Activated naive CD8-positive, alpha-beta T cell treated with anti-CD3 and anti-CD28 coated beads, Interleukin-2, amount 10 ng/mL, durations not matched to agents 7 days and 5 days (primary cell): Measurements from ENCODE around the gene C1D. TPM values are rescaled to one million over a fixed set of nuclear protein-coding genes. Genes with fewer than 3 reads are reported as not detected.
"Not testable (repeated sequence)": the region's sequence is repeated elsewhere in the genome, so short reads cannot be mapped to it uniquely, and the experiment has no call there.

Experiments used
- ATAC-seq: fragments of 150-1000 bp; cut with Tn5 transposase; one replicate; pipeline ENCODE4 v1.10.0; 2021; ENCODE audit warnings: low read depth, moderate library complexity
- POLR2A ChIA-PET: fragments of 350-600 bp; sonication (Branson Sonifier 250); formaldehyde crosslinking; loops from one replicate; lab custom pipeline; 2021; ENCODE audit warnings: antibody characterized with exemption; lab: Charles Lee
- DNase-seq: peaks from one replicate; pipeline ENCODE4 v3.0.0; 2021
- H3K27ac Mint-ChIP-seq: one replicate; pipeline ENCODE4 v1.8.0; 2022; ENCODE audit warnings: mild to moderate bottlenecking, mixed read lengths
- H3K27me3 Mint-ChIP-seq: one replicate; pipeline ENCODE4 v1.8.0; 2022; ENCODE audit warnings: mild to moderate bottlenecking, moderate library complexity, mixed read lengths
- H3K36me3 Mint-ChIP-seq: one replicate; pipeline ENCODE4 v1.8.0; 2021; ENCODE audit warnings: mild to moderate bottlenecking, mixed read lengths
- H3K4me1 Mint-ChIP-seq: one replicate; pipeline ENCODE4 v1.8.0; 2021; ENCODE audit warnings: mixed read lengths
- H3K4me3 Mint-ChIP-seq: one replicate; pipeline ENCODE4 v1.8.0; 2022; ENCODE audit warnings: mild to moderate bottlenecking, moderate library complexity, mixed read lengths
- H3K9me3 Mint-ChIP-seq: one replicate; pipeline ENCODE4 v1.8.0; 2021; ENCODE audit warnings: mixed read lengths
- total RNA-seq, 2 experiments: library from RNA; stranded (reverse); gene quantifications; one replicate each; pipeline ENCODE4 v1.2.3, GENCODE V29; 2021

Gene C1D
- total RNA-seq, 2 experiments from 2014 or later: 18.4 to 24.9 TPM

DNA sequence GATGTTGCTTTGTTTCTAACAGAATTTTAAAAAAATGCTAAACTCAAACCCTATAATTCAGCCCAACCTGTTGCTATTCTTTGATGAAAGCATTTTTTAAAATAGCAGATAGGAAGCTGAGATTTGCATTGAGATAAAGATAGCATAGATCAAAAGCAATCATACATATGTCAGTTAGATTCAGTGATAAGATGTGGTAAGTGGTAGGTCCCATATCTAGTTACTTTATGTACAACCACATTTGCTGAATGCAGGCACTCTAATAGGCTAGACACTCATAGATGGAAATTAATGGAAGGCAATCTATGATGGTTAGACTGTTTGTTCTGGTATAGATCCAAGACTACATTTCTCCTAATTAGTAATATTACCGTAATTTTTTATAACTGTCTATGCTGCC is 27.2 kb upstream of the C1D start:
- H3K4me1 Mint-ChIP-seq: no peaks in the 10 kb centered on the region
- POLR2A ChIA-PET: no interaction called here
- H3K9me3 Mint-ChIP-seq: no peaks in the 10 kb centered on the region
- no peak for ATAC-seq
- no peaks in the 10 kb centered on the region for H3K36me3 Mint-ChIP-seq
- H3K27me3 Mint-ChIP-seq: peaks cover 6% of the 10 kb centered on the region
- no peak overlapping the region for H3K27ac Mint-ChIP-seq
- DNase-seq: no peak
- no peak overlapping the region for H3K4me3 Mint-ChIP-seq

DNA sequence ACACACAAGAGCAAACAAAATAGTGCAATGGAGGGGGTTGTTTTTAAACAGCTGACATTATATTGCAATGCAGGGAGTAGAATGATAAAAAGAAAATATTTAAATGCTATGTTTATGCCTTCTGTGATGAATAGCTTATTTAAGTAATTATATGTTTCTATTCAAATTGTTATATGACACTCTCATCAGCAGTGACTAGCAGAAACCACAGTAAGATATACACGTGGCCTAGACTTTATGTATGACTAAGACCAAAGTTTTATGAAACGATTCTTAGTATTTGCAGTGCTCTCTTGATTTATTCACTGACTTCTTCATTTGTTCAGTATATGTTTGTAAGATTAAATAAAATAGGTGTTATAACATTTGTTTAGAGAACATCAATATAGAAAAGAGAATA is 26.1 kb upstream of the C1D start:
- H3K4me3 Mint-ChIP-seq: no peak overlapping the region
- H3K27me3 Mint-ChIP-seq: peaks cover 6% of the 10 kb centered on the region
- POLR2A ChIA-PET: no interaction called here
- no peaks in the 10 kb centered on the region for H3K9me3 Mint-ChIP-seq
- no peak for ATAC-seq
- H3K4me1 Mint-ChIP-seq: no peaks in the 10 kb centered on the region
- no peaks in the 10 kb centered on the region for H3K36me3 Mint-ChIP-seq
- no peak for DNase-seq
- H3K27ac Mint-ChIP-seq: no peak overlapping the region

DNA sequence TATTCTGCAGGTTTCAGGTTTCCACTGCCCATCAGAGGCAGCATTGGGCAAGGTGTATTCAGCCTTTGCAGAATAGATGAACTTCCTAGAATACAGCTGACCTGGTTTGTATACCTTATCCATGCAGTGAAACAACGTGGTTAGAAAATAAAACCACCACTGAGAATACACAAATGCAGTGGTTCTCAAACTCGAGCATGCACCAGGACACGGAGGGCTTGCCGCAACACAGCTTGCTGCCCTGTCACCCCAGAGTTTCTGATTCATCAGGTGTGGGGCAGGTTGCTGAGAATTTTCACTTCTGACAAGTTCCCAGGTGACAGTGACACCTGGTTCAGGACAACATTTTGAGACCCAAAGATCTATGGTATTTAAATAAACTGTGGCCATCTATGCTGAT is 23.4 kb upstream of the C1D start:
- H3K4me3 Mint-ChIP-seq: no peak overlapping the region
- H3K27ac Mint-ChIP-seq: no peak overlapping the region
- H3K36me3 Mint-ChIP-seq: no peaks in the 10 kb centered on the region
- POLR2A ChIA-PET: no interaction called here
- no peaks in the 10 kb centered on the region for H3K4me1 Mint-ChIP-seq
- no peak for DNase-seq
- H3K9me3 Mint-ChIP-seq: no peaks in the 10 kb centered on the region
- ATAC-seq: no peak
- H3K27me3 Mint-ChIP-seq: peaks cover 4% of the 10 kb centered on the region

DNA sequence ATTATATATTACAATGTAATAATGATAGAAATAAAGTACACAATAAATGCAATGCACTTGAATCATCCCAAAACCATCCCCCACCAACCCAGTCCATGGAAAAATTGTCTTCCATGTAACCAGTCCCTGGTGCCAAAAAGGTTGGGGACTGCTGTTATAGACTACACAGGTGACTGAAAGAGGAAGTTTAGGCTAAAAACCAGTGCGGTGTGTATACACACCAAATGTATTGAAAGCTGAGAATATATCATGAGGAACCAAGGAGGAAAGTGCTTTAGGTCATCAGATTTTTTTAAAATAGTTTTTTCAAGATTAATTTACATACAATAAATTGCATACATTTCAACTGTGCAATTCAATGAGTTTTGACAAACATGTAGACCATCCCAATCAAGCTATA is 20.5 kb upstream of the C1D start:
- Mint-ChIP-seq H3K4me1 (no peaks in the 10 kb centered on the region), H3K4me3 (no peak overlapping the region), H3K36me3 (no peaks in the 10 kb centered on the region), H3K27me3 (peaks cover 4% of the 10 kb centered on the region), H3K9me3 (no peaks in the 10 kb centered on the region), H3K27ac (no peak overlapping the region)
- ATAC-seq: no peak
- DNase-seq: no peak
- POLR2A ChIA-PET: no interaction called here

DNA sequence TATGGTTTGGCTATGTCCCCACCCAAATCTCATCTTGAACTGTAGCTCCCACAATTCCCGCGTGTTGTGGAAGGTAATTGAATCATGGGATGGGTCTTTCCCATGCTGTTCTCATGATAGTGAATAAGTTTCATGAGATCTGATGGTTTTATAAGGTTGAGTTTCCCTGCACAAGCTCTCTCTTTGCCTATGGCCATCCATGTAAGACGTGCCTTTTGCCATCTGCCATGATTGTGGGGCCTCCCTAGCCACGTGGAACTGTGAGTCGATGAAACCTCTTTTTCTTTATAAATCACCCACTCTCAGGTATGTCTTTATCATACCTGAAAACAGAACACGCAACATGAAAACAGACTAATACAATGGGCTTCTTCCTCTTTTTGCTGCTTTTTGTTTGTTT is 11.2 kb upstream of the C1D start:
- no peaks in the 10 kb centered on the region for H3K9me3 Mint-ChIP-seq
- POLR2A ChIA-PET: no interaction called here
- H3K4me1 Mint-ChIP-seq: no peaks in the 10 kb centered on the region
- ATAC-seq (no peak), DNase-seq (no peak)
- H3K4me3 Mint-ChIP-seq: no peak overlapping the region
- no peaks in the 10 kb centered on the region for H3K36me3 Mint-ChIP-seq
- no peak overlapping the region for H3K27ac Mint-ChIP-seq
- peaks cover 21% of the 10 kb centered on the region for H3K27me3 Mint-ChIP-seq

DNA sequence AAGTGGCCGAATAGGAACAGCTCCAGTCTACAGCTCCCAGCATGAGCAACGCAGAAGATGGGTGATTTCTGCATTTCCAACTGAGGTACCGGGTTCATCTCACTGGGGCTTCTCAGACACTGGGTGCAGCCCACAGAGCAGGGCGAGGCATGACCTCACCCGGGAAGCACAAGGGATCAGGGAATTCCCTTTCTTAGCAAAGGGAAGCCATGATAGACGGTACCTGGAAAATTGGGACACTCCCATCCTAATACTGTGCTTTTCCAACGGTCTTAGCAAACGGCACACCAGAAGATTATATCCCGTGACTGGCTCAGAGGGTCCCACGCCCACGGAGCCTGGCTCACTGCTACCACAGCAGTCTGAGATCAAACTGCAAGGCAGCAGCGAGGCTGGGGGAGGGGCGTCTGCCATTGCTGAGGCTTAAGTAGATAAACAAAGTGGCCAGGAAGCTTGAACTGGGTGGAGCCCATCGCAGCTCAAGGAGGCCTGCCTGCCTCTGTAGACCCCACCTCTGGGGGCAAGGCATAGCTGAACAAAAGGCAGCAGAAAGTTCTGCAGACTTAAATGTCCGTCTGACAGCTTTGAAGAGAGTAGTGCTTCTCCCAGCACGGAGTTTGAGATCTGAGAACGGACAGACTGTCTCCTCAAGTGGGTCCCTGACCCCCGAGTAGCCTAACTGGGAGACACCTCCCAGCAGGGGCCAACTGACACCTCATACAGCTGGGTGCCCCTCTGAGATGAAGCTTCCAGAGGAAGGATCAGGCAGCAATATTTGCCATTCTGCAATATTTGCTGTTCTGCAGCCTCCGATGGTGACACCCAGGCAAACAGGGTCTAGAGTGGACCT is 1.2 kb upstream of the C1D start:
- Mint-ChIP-seq H3K27me3 (peaks cover 14% of the 10 kb centered on the region), H3K4me1 (peaks cover 13% of the 10 kb centered on the region)
- H3K9me3 Mint-ChIP-seq, H3K27ac Mint-ChIP-seq, H3K36me3 Mint-ChIP-seq, POLR2A ChIA-PET, DNase-seq, H3K4me3 Mint-ChIP-seq, ATAC-seq: not testable (repeated sequence)

DNA sequence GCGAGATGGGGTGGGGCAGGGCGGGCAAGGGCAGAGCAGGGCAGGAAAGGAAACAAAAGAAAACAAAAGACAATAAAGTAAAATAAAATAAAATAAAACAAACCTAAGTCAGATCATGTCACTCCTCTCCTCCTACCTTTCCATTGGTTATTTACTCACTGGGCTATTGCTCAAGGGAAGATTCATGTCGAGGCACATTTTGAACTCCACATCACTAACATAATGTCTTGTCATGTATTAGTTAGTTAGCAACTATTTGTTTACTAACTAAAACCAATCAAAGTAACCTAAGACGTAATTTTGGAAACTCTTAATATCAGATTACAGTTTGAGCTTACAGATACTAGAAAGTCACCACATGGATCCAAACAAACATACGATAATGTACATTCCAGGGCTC is 2.2 kb downstream of the C1D start:
- Mint-ChIP-seq H3K27ac (no peak overlapping the region), H3K36me3 (peaks cover 3% of the 10 kb centered on the region), H3K4me1 (peaks cover 15% of the 10 kb centered on the region), H3K9me3 (no peaks in the 10 kb centered on the region), H3K4me3 (no peak overlapping the region), H3K27me3 (no peaks in the 10 kb centered on the region)
- POLR2A ChIA-PET: no interaction called here
- no peak for ATAC-seq
- no peak for DNase-seq

DNA sequence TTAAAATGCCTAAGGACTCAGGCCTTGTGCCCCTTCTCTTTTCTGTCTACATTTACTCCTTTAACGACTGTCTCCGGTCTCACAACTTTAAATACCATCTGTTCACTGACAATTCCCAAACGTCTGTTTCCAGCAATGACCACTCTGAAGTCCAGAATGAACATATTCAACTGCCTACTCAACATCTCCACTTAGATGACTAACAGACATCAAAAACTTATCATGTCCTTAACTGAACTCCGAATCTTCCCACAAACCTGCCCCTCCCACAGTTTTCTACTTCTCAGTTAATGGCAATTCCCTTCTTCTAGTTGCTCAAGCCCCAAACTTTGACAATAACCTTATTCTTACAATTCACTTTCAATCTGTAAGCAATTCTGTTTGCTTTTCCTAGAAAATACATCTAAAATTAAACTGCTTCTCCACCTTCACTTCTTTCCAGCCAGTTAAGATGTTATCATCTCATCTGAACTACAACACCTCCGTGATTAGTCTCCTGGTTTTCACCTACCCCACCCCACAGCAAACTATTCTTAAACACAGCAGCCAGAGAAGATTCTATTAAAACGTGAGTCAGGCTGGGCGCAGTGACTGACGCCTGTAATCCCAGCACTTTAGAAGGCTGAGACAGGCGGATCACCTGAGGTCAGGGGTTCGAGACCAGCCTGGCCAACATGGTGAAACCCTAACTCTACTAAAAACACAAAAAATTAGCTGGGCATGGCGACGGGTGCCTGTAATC is 2.8 kb downstream of the C1D start:
- POLR2A ChIA-PET: no interaction called here
- Mint-ChIP-seq H3K4me1 (peaks cover 15% of the 10 kb centered on the region), H3K27me3 (no peaks in the 10 kb centered on the region), H3K9me3 (no peaks in the 10 kb centered on the region), H3K4me3 (no peak overlapping the region), H3K36me3 (peaks cover 3% of the 10 kb centered on the region), H3K27ac (no peak overlapping the region)
- no peak for DNase-seq
- ATAC-seq: no peak

DNA sequence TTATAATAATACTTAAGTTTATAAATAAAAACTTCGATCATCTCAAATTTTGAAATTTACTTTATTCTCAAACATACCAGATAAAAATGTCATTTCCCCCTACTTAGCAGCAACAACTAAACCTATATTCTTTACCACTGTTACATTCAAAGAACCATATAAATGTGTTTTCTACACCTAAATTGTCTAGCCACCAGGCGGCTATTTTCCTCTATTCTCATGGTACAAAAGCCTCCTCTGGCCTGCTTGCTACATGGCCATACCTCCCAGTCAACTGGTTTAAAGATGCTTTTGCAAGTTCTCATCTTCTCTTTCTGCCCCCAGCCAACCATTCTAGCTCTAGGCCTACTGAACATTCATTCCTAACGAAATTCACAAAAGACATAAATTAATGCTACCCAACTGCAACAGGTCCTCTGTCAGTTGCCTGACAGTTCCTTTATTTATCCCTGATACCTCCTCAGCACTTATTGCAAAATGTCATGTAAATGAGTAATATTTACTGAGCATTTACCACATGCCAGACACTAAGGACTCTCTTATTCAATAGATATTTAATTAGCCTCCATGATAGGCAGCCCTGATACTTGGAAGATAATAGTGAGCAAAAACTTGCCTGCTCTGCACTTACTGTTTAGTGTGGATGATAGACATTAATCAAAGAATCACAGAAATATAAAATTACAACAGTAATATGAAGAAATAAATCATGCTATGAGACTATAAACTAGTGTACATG is 5.0 kb downstream of the C1D start:
- peaks cover 14% of the 10 kb centered on the region for H3K4me1 Mint-ChIP-seq
- no peaks in the 10 kb centered on the region for H3K9me3 Mint-ChIP-seq
- no peak overlapping the region for H3K27ac Mint-ChIP-seq
- POLR2A ChIA-PET: no interaction called here
- H3K27me3 Mint-ChIP-seq: no peaks in the 10 kb centered on the region
- DNase-seq (no peak), ATAC-seq (no peak)
- H3K36me3 Mint-ChIP-seq: peaks cover 6% of the 10 kb centered on the region
- H3K4me3 Mint-ChIP-seq: no peak overlapping the region

DNA sequence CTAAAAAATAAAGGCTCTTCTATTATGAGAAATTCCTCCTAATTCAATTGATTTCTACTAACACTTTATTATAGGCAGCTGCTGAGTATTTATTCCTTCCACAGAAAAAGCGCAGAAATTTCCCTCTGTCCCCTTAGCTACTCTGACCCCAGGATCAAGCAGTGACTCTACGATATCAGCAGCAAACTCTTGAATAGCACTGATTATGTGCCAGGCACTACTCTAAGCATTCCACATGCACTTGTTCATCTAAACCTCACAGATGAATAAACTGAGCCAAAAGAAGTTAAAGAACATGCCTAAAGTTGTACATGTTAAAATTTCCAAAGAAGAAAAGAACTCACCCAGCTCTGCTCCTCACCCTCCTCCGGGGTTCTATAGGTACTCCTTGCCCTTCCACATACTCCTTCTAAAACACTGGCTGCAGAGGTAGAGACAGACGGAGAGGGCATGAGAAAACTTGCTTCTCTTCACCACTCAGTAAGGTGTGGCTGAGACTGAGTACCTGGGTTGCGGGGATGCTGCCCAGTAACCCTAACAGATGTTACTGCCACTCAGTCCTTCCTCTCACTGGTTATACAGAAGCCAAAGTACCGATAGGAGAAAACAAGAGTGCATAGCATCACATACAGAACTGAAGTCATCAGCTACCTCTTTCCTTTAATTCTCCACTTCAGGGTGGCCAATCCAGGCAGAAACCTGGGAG is 9.9 kb downstream of the C1D start:
- Mint-ChIP-seq H3K4me3 (no peak overlapping the region), H3K36me3 (peaks cover 6% of the 10 kb centered on the region), H3K9me3 (no peaks in the 10 kb centered on the region), H3K27me3 (no peaks in the 10 kb centered on the region), H3K27ac (no peak overlapping the region), H3K4me1 (peaks cover 4% of the 10 kb centered on the region)
- DNase-seq (no peak), ATAC-seq (no peak)
- POLR2A ChIA-PET: no interaction called here

DNA sequence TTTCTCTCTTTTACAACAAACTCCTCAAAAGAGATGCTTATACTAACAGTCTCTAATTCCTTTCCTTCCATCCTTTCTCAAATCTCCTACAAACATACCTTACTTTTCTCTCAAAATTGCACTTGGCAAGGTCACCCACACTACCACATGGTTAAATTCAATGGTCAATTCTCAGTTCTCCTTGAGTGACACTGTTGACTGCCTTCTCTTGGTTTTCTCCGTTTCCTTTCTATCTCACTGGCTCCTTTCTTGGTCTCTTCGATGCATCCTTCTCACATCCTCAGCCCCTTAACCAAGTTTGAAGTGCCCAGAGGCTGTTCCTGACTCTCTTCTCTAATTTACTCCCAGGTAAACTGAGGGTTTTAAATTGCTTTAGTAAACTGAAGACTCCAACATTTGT is 12.5 kb downstream of the C1D start:
- Mint-ChIP-seq H3K36me3 (peaks cover 9% of the 10 kb centered on the region), H3K27me3 (no peaks in the 10 kb centered on the region), H3K4me3 (no peak overlapping the region), H3K27ac (no peak overlapping the region), H3K4me1 (peaks cover 4% of the 10 kb centered on the region), H3K9me3 (no peaks in the 10 kb centered on the region)
- POLR2A ChIA-PET: no interaction called here
- DNase-seq: no peak
- no peak for ATAC-seq

DNA sequence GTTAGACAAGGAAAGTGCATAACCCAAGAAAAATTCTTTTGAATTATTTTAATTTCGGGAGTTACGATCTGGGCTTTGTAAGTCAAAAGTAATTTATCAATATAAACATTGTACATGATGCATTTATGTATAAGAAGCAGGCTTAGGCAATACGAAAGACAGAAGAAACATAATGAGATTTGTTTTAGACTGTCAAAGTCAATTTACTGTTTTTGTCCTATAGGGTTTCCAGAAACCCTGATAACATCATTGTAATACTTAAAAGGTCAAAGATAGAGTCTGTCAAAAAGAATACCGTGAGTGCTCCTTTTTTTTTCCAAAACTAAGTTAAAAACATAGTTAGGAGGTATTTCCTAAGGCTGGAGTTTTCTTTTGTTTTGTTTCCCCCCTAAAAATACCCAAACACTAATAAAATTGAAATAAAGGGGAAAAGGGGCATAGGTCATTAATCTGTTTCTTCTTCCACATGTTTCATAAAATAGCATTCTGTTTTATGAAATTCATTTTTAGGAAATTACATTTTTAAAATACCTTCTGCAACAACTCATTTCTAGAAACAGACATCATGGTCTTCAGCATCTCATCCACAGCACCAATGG is 16.1 kb downstream of the C1D start:
- no peaks in the 10 kb centered on the region for H3K9me3 Mint-ChIP-seq
- H3K27ac Mint-ChIP-seq: no peak overlapping the region
- H3K4me3 Mint-ChIP-seq: no peak overlapping the region
- POLR2A ChIA-PET: no interaction called here
- DNase-seq (no peak), ATAC-seq (no peak)
- H3K27me3 Mint-ChIP-seq: no peaks in the 10 kb centered on the region
- peaks cover 5% of the 10 kb centered on the region for H3K36me3 Mint-ChIP-seq
- H3K4me1 Mint-ChIP-seq: peaks cover 4% of the 10 kb centered on the region

DNA sequence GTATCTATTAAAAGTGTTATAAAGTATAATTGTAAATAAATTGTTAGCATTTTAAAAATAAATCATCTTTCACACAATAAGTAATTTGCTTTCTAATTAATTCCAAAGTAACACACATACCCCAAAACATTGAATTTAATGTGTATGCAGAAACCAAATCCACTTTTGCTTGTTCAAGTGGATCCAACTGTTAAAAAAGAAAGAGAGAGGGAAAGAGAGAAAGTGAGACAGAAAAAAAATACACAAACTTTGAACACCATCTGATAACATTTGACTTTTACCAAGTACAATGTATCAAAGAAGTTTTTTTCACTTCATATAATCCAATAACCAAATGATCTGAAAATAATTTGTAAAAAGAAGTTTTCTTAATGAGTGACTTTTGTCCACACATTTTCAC is 16.6 kb downstream of the C1D start:
- ATAC-seq: no peak
- no peak overlapping the region for H3K4me3 Mint-ChIP-seq
- peaks cover 3% of the 10 kb centered on the region for H3K36me3 Mint-ChIP-seq
- no peaks in the 10 kb centered on the region for H3K9me3 Mint-ChIP-seq
- H3K27me3 Mint-ChIP-seq: no peaks in the 10 kb centered on the region
- H3K4me1 Mint-ChIP-seq: peaks cover 2% of the 10 kb centered on the region
- H3K27ac Mint-ChIP-seq: no peak overlapping the region
- no peak for DNase-seq
- POLR2A ChIA-PET: no interaction called here
